HUES64 (cell line): ENCODE results near the gene COPS7A.

Experiments
- H3K27ac ChIP-seq: 2 replicates; pipeline ENCODE4 v1.7.0; 2013; ENCODE audit warnings: low read depth, low read length, inconsistent platforms
- H3K27me3 ChIP-seq: 2 replicates; pipeline ENCODE4 v1.6.1; 2013; ENCODE audit warnings: mild to moderate bottlenecking, low read length; ENCODE audit not compliant: insufficient read depth
- H3K36me3 ChIP-seq: 2 replicates; pipeline ENCODE4 v1.6.1; 2013; ENCODE audit warnings: mild to moderate bottlenecking, low read length; ENCODE audit not compliant: insufficient read depth
- H3K4me1 ChIP-seq: 2 replicates; pipeline ENCODE4 v1.6.1; 2013; ENCODE audit warnings: mild to moderate bottlenecking, low read length, moderate library complexity; ENCODE audit not compliant: insufficient read depth
- H3K4me3 ChIP-seq: 2 replicates; pipeline ENCODE4 v1.5.1; 2013; ENCODE audit warnings: mild to moderate bottlenecking, low read length, moderate library complexity
- H3K9ac ChIP-seq: 2 replicates; pipeline ENCODE4 v1.6.1; 2013; ENCODE audit warnings: mild to moderate bottlenecking, low read depth, low read length
- H3K9me3 ChIP-seq: 2 replicates; pipeline ENCODE4 v1.6.1; 2013; ENCODE audit warnings: low read depth, low read length; ENCODE audit not compliant: insufficient read depth
- whole genome bisulfite sequencing: fragments of 150-250, 120-280 bp; methylation state at CpG from one replicate; pipeline ENCODE4 v1.1.7; 2013; ENCODE audit warnings: missing lambda C conversion rate; 5-methylcytosine and 5-hydroxymethylcytosine counted together

Gene COPS7A

GRCh38 chr12:6752921-6753771 lies 29.3 kb downstream of the COPS7A start, which contains the start of gene MLF2:
Gene MLF2, minus strand, starts transcription at chr12:6753141. Its CDS starts 807 bp downstream, at chr12:6752334.
- peak within 1 kb of the TSS; percentile 90 for H3K27ac ChIP-seq
- H3K27me3 ChIP-seq: no peaks in the 10 kb centered on the region
- H3K9me3 ChIP-seq: no peaks in the 10 kb centered on the region
- peak within 1 kb of the TSS; percentile 78 for H3K9ac ChIP-seq
- peak within 1 kb of the TSS; percentile 65 for H3K4me3 ChIP-seq
- under 1% methylated on average over 62 of the region's 62 CpGs for WGBS
- H3K4me1 ChIP-seq: peaks cover 7% of the 10 kb centered on the region
- H3K36me3 ChIP-seq: peaks cover 38% of the 10 kb centered on the region

DNA sequence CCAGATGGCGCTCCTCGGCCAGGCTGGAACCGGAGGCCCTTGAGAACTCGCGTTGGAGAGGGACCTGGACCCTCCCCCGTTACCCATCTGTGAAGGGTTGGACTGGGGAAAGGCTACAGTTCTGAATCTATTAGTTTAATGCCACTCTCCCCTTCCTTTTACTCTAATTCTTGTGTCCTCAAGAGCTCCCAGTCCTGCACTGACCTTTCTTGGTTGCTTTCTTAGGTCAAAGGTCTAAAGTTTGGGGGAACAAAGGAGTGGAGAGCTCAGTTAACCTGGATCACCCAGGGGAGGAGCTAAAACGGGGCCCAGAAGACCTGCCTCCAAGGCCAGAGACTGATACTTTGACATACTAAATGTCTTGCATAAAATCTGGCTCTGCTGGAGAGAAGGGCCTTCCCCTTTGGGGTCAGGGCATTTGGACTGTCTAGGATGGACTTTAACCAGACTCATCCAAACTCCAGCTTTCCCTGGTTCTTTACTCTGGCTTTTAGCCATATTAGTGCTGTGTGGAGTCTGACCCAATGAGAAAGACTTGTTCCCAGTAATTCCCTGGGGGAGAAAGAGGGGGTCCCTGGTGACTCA lies 30.0 kb downstream of the COPS7A start:
- Histone ChIP-seq H3K9me3 (no peaks in the 10 kb centered on the region), H3K27me3 (no peaks in the 10 kb centered on the region), H3K4me1 (peaks cover 7% of the 10 kb centered on the region), H3K27ac (no peak overlapping the region), H3K4me3 (peak overlapping the region; percentile 28), H3K9ac (no peak overlapping the region), H3K36me3 (peaks cover 31% of the 10 kb centered on the region)
- 1% methylated on average over 7 of the region's 7 CpGs for WGBS

- H3K4me3 ChIP-seq: no peak overlapping the region
- no peak overlapping the region for H3K27ac ChIP-seq
- 91% methylated on average over 2 of the region's 2 CpGs for WGBS
- no peak overlapping the region for H3K9ac ChIP-seq
- no peaks in the 10 kb centered on the region for H3K27me3 ChIP-seq
- peaks cover 26% of the 10 kb centered on the region for H3K36me3 ChIP-seq
- H3K9me3 ChIP-seq: no peaks in the 10 kb centered on the region
- peaks cover 7% of the 10 kb centered on the region for H3K4me1 ChIP-seq
Measured at GRCh38 chr12:6754411-6754810, 30.6 kb downstream of the COPS7A start.

- no peak overlapping the region for H3K27ac ChIP-seq
- peaks cover 7% of the 10 kb centered on the region for H3K4me1 ChIP-seq
- H3K4me3 ChIP-seq: no peak overlapping the region
- no peaks in the 10 kb centered on the region for H3K9me3 ChIP-seq
- no peak overlapping the region for H3K9ac ChIP-seq
- 87% methylated on average over 8 of the region's 8 CpGs for WGBS
- H3K27me3 ChIP-seq: no peaks in the 10 kb centered on the region
- no peaks in the 10 kb centered on the region for H3K36me3 ChIP-seq
Measured at GRCh38 chr12:6757028-6757690, 33.3 kb downstream of the COPS7A start.

- H3K36me3 ChIP-seq: no peaks in the 10 kb centered on the region
- H3K9me3 ChIP-seq: no peaks in the 10 kb centered on the region
- H3K27ac ChIP-seq: no peak overlapping the region
- WGBS: 84% methylated on average over 9 of the region's 9 CpGs
- no peak overlapping the region for H3K9ac ChIP-seq
- H3K4me3 ChIP-seq: no peak overlapping the region
- no peaks in the 10 kb centered on the region for H3K27me3 ChIP-seq
- peaks cover 13% of the 10 kb centered on the region for H3K4me1 ChIP-seq
Measured at GRCh38 chr12:6758506-6759095, 34.8 kb downstream of the COPS7A start.

DNA sequence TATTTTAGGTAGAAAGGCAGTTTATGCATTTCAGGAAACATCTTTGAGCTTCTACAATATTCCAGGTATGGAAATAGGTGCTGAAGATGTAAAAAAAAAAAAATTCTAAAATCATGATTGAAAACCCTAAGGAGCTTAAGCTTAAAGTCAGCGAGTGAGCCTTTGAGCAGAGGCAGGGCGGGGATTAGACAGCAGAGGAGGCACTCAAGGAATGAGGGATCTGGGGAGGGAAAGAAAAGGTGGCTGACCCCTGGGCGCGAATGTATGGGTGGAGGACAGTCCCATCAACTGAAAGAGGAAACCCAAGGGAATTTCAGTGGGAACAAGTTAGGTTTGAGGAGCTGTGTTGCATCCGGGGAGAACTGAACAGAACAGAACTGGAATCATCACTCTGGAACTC lies 35.9 kb downstream of the COPS7A start:
- H3K4me3 ChIP-seq: no peak overlapping the region
- H3K9ac ChIP-seq: no peak overlapping the region
- 84% methylated on average over 5 of the region's 5 CpGs for WGBS
- H3K27ac ChIP-seq: no peak overlapping the region
- peaks cover 11% of the 10 kb centered on the region for H3K4me1 ChIP-seq
- no peaks in the 10 kb centered on the region for H3K9me3 ChIP-seq
- no peaks in the 10 kb centered on the region for H3K27me3 ChIP-seq
- no peaks in the 10 kb centered on the region for H3K36me3 ChIP-seq

GRCh38 chr12:6763380-6763779 lies 39.5 kb downstream of the COPS7A start:
- Histone ChIP-seq H3K27ac (peak overlapping the region; percentile 80), H3K36me3 (no peaks in the 10 kb centered on the region), H3K9ac (peak overlapping the region; percentile 39; the same call in 1 of the 2 replicates), H3K4me3 (peak overlapping the region; percentile 22), H3K27me3 (no peaks in the 10 kb centered on the region), H3K9me3 (no peaks in the 10 kb centered on the region), H3K4me1 (peaks cover 22% of the 10 kb centered on the region)
- WGBS: 77% methylated on average over 4 of the region's 4 CpGs

DNA sequence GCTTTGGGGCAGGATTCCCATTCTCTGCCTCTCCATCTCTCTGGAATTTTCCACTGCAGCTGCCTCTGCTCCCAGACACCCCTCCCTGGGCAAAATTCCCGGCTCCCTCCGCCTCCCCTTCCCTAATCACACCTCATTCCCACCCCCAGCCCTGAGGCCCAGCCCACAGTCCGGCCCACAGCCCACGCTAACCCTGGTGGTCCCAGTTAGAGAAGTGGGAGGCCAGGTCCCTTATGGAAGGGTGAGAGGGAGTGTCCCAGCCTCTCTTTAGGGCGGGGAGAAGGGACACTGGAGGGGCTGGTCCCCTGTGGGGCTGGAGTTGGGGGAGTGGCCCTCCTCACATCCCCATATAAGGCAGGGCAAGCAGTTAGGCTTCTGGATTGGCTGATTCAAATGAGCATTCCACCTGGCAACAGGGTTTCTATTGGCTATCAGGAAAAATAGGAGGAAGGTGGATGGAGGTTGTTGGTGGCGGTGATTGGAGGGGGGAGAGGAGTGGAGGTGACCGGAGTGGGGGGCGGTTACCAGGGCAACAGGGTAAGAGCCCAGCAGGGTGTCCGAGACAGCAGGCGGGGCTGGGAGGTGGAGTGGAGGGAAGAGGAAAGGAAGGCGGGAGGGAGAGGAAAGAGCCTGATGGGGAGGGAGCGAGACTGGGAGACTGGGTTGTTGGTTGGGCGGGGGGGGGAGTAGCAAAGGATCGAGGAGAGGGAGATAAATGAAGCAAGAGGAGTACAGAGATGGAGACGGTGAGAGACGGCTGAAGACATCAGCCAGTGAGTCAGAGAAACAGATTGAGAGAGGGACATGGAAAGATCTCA lies 40.4 kb downstream of the COPS7A start:
- WGBS: 6% methylated on average over 15 of the region's 16 CpGs
- Histone ChIP-seq H3K36me3 (peaks cover under 1% of the 10 kb centered on the region), H3K27me3 (no peaks in the 10 kb centered on the region), H3K4me1 (peaks cover 30% of the 10 kb centered on the region), H3K9ac (peak overlapping the region; percentile 39; the same call in 1 of the 2 replicates), H3K4me3 (peak overlapping the region; percentile 96), H3K27ac (peak overlapping the region; percentile 80), H3K9me3 (no peaks in the 10 kb centered on the region)

DNA sequence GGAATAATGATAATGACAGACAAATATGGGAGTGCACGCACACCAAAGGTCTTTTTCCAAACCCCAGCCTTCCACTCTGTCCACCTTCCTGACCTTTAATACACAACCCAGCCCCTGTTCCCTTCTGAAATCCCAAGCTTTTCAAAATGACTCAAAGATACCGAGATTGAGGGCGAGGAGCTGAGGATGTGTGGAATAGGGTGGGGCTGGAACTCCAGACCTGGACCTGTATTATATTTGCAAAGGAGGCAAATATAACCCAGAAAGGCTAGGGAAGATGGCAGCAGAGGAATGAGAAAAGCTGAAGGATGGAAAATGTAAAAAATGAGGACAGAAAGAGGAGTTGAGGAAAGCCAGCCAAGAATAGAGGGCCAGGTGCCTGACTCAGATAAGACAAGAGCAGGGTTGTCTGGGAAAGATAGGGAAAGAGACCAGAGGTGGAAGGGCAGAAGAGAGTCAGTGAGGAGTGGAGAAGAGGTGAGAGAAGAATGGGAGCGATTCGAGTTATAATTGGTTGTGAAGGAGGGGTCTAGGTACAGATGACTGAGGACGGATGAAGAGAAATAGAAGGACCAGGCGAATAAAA lies 41.3 kb downstream of the COPS7A start:
- WGBS: 22% methylated on average over 7 of the region's 7 CpGs
- Histone ChIP-seq H3K27ac (peak overlapping the region; percentile 75), H3K4me1 (peaks cover 35% of the 10 kb centered on the region), H3K9me3 (no peaks in the 10 kb centered on the region), H3K9ac (peak overlapping the region; percentile 42; the same call in 1 of the 2 replicates), H3K4me3 (peak overlapping the region; percentile 96), H3K27me3 (no peaks in the 10 kb centered on the region), H3K36me3 (peaks cover 10% of the 10 kb centered on the region)
